Epithelial cell of umbilical artery (primary cell): ENCODE measurements around the gene TECPR1. TPM values are rescaled to one million over a fixed set of nuclear protein-coding genes. Genes with fewer than 3 reads are reported as not detected.

Experiments
- total RNA-seq: library from RNA; depleted of rRNA; stranded (reverse); fragments of >200 nt; gene quantifications from 2 replicates; pipeline ENCODE4 v1.2.3, GENCODE V29; 2014

Gene TECPR1, protein sequence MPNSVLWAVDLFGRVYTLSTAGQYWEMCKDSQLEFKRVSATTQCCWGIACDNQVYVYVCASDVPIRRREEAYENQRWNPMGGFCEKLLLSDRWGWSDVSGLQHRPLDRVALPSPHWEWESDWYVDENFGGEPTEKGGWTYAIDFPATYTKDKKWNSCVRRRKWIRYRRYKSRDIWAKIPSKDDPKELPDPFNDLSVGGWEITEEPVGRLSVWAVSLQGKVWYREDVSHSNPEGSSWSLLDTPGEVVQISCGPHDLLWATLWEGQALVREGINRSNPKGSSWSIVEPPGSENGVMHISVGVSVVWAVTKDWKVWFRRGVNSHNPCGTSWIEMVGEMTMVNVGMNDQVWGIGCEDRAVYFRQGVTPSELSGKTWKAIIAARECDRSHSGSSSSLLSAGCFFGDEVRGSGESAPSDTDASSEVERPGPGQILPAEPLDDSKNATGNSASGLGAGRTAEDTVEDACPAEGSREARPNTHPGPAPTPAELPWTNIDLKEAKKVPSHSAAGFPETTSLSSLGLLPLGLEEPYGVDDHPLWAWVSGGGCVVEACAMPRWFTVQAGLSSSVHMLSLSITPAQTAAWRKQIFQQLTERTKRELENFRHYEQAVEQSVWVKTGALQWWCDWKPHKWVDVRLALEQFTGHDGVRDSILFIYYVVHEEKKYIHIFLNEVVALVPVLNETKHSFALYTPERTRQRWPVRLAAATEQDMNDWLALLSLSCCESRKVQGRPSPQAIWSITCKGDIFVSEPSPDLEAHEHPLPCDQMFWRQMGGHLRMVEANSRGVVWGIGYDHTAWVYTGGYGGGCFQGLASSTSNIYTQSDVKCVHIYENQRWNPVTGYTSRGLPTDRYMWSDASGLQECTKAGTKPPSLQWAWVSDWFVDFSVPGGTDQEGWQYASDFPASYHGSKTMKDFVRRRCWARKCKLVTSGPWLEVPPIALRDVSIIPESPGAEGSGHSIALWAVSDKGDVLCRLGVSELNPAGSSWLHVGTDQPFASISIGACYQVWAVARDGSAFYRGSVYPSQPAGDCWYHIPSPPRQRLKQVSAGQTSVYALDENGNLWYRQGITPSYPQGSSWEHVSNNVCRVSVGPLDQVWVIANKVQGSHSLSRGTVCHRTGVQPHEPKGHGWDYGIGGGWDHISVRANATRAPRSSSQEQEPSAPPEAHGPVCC
- 49.7 and 51.4 TPM in 2 replicates for total RNA-seq

DNA sequence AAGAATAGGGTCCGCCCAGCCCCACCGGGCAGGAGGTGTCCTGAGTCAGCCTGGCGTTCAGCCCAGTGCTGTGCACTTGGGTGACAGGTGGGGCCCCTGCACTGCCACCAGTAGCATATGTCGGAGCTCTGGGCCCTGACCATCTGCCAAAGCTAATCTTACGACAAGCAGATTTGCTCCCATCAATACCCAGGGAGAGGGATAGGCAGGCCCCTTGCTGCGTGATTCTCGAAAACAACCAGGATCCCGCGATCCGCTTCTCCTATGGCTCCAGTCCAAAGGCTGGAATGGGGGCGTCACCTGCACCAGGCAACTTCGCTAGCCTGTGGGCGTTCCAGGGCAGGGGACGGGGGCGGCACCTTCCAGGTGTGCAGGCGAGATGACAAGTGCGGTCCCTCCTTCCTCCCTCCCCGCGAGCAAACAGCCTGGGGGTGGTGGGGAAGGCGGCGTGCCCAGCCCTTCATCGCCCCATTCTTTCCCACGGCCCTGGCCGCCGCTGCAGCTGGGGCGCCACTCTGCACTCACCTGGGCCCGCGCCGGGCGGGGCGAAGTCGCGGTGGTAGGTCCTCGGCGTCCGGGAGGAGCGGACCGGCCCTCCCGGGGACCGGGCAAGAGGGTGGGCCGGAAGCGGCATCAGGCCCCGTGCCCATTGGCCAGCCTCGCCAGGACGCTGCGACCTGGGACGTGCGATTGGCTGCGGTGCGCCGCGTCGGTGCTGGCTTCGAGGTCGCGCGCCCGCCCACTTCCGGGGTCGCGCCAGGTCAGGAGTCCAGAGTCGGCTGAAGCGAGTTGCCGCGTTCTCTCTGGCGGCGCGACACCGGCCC lies at the start of gene TECPR1:
TSS of gene TECPR1 (minus strand) at position 632 of the 824 bp plus-strand sequence. CDS start 6,086 bp downstream, outside the sequence.

DNA sequence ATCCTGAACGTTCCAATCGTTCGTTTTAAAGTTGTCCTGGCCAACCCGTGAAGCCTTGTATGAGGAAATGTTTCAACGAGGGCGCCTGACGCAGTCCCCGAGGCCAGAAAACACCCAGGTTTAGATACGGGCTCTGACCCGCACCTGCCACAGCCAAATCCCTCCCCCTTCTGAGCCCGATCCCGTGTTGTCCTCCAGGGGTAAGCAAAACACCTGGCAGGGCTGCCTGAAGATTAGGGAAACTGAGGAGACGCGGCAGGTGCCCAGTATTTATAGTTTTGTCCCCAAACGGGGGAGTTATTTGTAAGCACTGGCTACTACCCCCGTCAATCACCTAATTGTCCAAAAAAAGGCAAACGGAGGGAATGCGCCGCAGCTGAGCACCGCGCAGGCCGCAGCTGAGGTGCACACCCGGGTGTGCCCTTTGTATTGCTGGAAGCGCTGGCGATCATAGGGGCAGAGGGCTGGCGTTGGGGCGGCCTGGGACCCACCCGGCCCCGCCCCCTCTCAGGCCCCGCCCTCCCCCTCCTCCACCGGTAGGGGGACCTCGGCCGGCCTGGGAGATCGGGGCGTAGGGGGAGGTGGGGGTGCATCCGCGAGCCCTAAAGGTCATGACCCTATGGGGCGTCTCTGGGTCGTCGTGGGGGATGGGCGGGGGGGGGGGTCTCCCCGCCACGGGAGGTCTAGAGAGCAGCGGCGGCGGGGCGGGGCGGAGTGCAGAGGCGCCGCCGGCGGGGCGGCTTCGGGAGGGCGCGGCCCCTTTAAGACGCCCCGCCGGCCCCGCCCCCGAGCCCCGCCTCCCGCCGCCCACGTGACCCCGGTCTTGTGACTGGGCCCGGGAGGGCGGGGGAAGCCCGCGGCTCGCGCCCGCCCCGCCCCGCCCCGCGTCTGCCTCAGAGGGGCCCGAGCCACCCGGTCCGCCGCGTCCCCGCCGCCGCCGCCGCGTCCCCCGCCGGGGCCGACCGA lies 29.0 kb upstream of the TECPR1 start, which contains the start of gene BRI3:
TSS of gene BRI3 (plus strand) at position 896 of the 966 bp plus-strand sequence. CDS start 110 bp downstream, outside the sequence.

DNA sequence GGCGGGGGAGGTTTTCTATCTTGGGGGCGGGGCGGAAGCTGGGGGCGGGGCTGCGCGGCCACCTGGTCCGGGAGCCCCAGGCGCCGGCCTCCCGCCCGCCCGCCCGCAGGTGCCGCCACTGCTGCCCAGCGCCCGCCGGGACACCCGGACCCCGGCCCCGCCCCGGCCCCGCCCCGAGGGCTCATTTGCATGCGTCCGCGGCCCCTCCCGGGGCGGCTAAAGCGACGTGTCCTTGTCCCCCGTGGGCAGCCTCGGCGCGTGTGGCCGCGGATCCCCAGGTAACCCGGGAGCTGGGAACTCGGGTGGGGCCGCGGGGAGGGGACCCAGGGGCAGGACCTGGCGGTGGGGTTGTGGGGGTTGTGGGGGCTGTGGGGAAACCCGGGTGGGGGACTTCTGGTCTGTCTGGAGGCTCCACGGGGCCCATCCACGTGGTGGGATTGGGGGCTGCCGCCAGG lies 40.8 kb downstream of the TECPR1 start, which contains the start of gene BHLHA15:
TSS of gene BHLHA15 (plus strand) at position 219 of the 455 bp plus-strand sequence. CDS start 871 bp downstream, outside the sequence.

Other genes with a start within 250 kb of the TECPR1 start
- gene LMTK2, start 145.4 kb downstream of the TECPR1 start, total RNA-seq, result 9.0 and 9.4 TPM in 2 replicates
- gene BHLHA15, start 40.8 kb downstream of the TECPR1 start, total RNA-seq, result 0.32 and 1.1 TPM in 2 replicates
- 25.3 and 33.3 TPM in 2 replicates for gene BRI3, start 29.5 kb upstream of the TECPR1 start, total RNA-seq
- gene BAIAP2L1, start 148.9 kb upstream of the TECPR1 start, total RNA-seq, result under 0.01 TPM in 1 of 2 replicates, not detected in the other